GM12878 (cell line): ENCODE results near the gene SPSB2. TPM values are rescaled to one million over a fixed set of nuclear protein-coding genes. Genes with fewer than 3 reads are reported as not detected.
A peak's percentile ranks its signal among the peaks of the same experiment; 100 is the strongest.

ENCODE experiments used
- BCL3 ChIP-seq: IDR thresholded peaks from 2 replicates; pipeline ENCODE4 v1.6.1; 2011; ENCODE audit warnings: borderline replicate concordance, low read depth, mild to moderate bottlenecking, moderate library complexity, low read length; ENCODE audit not compliant: insufficient read depth, poor library complexity, severe bottlenecking
- E4F1 ChIP-seq: fragments of 450-650 bp; IDR thresholded peaks from 2 replicates; pipeline ENCODE4 v1.6.1; 2018; ENCODE audit warnings: borderline replicate concordance, mild to moderate bottlenecking; ENCODE audit not compliant: partially characterized antibody
- EP300 ChIP-seq, 2 experiments: fragments of 150-350 bp in 1 of 2; IDR thresholded peaks; 2 replicates each; pipeline ENCODE4 v1.6.1; 2011 to 2012; ENCODE audit warnings: low read depth in 2 of 2, low read length in 2 of 2, borderline replicate concordance in 1 of 2, improper control_type of control experiment in 1 of 2, inconsistent platforms in 1 of 2; ENCODE audit not compliant: control insufficient read depth in 1 of 2
- FOS ChIP-seq: IDR thresholded peaks from 3 replicates; pipeline ENCODE4 v1.6.1; 2011; ENCODE audit warnings: borderline replicate concordance; ENCODE audit not compliant: insufficient read length; ENCODE audit errors: extremely low read depth
- JUND ChIP-seq: IDR thresholded peaks from 2 replicates; pipeline ENCODE4 v1.6.1; 2012; ENCODE audit warnings: low read depth, mild to moderate bottlenecking, low read length, improper control_type of control experiment, moderate library complexity
- MAX ChIP-seq: IDR thresholded peaks from 2 replicates; pipeline ENCODE4 v1.6.1; 2012; ENCODE audit warnings: low read depth, low read length, improper control_type of control experiment
- MXI1 ChIP-seq: fragments of 150-350 bp; IDR thresholded peaks from 2 replicates; pipeline ENCODE4 v1.6.1; 2011; ENCODE audit warnings: low read depth, mild to moderate bottlenecking, inconsistent platforms, low read length, improper control_type of control experiment
- NFXL1 ChIP-seq: fragments of 450-650 bp; IDR thresholded peaks from 2 replicates; pipeline ENCODE4 v1.6.1; 2017; ENCODE audit warnings: antibody characterized with exemption, mild to moderate bottlenecking, borderline replicate concordance
- POLR2AphosphoS5 ChIP-seq: IDR thresholded peaks from 2 replicates; pipeline ENCODE4 v1.6.1; 2011; ENCODE audit warnings: mild to moderate bottlenecking, low read length, inconsistent platforms
- SMAD5 ChIP-seq: IDR thresholded peaks from 2 replicates; pipeline ENCODE4 v1.6.1; 2016; ENCODE audit warnings: antibody characterized with exemption, low read depth
- SUZ12 ChIP-seq: fragments of 200-600 bp; sonication (generic); IDR thresholded peaks from one replicate; pipeline ENCODE4 v1.6.1; 2018; ENCODE audit warnings: antibody characterized with exemption, mild to moderate bottlenecking; ENCODE audit not compliant: unreplicated experiment
- TARDBP ChIP-seq: IDR thresholded peaks from 2 replicates; pipeline ENCODE4 v1.6.1; 2016; ENCODE audit warnings: borderline replicate concordance
- ZNF687 ChIP-seq: fragments of 450-650 bp; IDR thresholded peaks from 2 replicates; pipeline ENCODE4 v1.6.1; 2017; ENCODE audit warnings: mild to moderate bottlenecking, moderate library complexity
- polyA plus RNA-seq, 11 experiments: library from polyadenylated mRNA; depleted of rRNA in 4 of 11; unstranded in 6 of 11; stranded (reverse) in 5 of 11; fragments of >200 nt; fragmentation: Nextera tagmentation in 4 of 11; fragmentation: Illumina TruSeq in 1 of 11; extraction: Ambion mirVana in 4 of 11; extraction: Trizol in 1 of 11; gene quantifications; 1 replicate in 1 of 11; 2 replicates in 10 of 11; pipeline versions ENCODE4 v1.2.1 to v1.2.3, GENCODE V29; 2011 to 2016; ENCODE audit warnings: inconsistent platforms in 2 of 11, missing spikeins in 2 of 11, low read depth in 1 of 11
- total RNA-seq, 4 experiments: library from RNA; depleted of rRNA in 3 of 4; stranded (reverse); fragments of >200 nt in 3 of 4; fragmentation: Illumina TruSeq in 1 of 4; extraction: Trizol in 1 of 4; gene quantifications; 2 replicates each; pipeline versions ENCODE4 v1.2.1 to v1.2.3, GENCODE V29; 2013 to 2021
- TF ChIP-seq, protein P1 (sequence below): fragments of 450-650 bp; IDR thresholded peaks from 2 replicates; pipeline ENCODE4 v1.6.1; 2018; ENCODE audit warnings: mild to moderate bottlenecking, low read depth, moderate library complexity; ENCODE audit not compliant: partially characterized antibody

Gene SPSB2
- total and polyA plus RNA-seq, 10 of the 15 experiments (the other 5 are each of a cell fraction or from before 2014, with no cell fraction given): 0.08 to 5.6 (median 2.7) TPM

DNA sequence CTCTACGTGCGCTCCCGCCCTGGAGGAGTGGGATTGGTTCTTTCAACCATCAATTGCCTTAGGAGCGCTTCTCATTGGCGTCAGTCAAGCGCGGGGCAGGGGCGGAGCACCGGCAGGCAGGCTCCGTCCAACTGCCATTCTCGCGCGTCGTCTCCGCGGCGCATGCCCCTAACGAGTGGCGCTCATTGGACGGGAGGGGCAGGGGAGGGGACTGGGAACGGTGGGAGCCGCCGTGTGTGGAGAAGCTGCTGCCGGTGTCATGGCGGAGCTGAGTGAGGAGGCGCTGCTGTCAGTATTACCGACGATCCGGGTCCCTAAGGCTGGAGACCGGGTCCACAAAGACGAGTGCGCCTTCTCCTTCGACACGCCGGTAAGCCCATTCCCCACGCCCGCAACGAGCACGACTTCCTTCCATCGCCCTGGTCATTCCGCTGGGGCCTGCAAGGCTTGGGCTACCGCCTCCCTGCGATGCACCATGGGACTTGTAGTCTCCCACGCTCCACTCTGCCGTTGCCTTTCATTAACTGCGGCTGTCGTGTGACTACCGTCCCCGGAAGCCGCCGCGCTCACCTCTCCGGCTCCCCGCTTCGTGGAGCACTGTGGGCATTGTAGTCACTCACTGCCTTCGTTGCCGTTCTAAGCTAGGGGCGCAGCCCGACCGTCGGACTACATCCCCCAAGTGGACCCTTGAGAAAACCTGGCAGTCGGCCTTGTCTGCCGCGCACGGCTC is 21.0 kb downstream of the SPSB2 start, which contains the start of gene USP5 (continued):
- TF ChIP-seq BCL3 (no peak), SMAD5 (peak; percentile 33), MAX (peak; percentile 31), ZNF687 (no peak), E4F1 (peak; percentile 85), SUZ12 (no peak), JUND (no peak), POLR2AphosphoS5 (peak; percentile 70; the same call in 1 of the 2 replicates), MXI1 (peak; percentile 49), TARDBP (peak; percentile 100), FOS (peak; percentile 74), NFXL1 (no peak), EP300 (IDR thresholded peaks at IDR 0.05; ENCODE audit: borderline replicate concordance in 1 of 2, control insufficient read depth in 1 of 2, low read depth in 2 of 2, low read length in 2 of 2) (no peak)
- TF ChIP-seq, protein P1, sequence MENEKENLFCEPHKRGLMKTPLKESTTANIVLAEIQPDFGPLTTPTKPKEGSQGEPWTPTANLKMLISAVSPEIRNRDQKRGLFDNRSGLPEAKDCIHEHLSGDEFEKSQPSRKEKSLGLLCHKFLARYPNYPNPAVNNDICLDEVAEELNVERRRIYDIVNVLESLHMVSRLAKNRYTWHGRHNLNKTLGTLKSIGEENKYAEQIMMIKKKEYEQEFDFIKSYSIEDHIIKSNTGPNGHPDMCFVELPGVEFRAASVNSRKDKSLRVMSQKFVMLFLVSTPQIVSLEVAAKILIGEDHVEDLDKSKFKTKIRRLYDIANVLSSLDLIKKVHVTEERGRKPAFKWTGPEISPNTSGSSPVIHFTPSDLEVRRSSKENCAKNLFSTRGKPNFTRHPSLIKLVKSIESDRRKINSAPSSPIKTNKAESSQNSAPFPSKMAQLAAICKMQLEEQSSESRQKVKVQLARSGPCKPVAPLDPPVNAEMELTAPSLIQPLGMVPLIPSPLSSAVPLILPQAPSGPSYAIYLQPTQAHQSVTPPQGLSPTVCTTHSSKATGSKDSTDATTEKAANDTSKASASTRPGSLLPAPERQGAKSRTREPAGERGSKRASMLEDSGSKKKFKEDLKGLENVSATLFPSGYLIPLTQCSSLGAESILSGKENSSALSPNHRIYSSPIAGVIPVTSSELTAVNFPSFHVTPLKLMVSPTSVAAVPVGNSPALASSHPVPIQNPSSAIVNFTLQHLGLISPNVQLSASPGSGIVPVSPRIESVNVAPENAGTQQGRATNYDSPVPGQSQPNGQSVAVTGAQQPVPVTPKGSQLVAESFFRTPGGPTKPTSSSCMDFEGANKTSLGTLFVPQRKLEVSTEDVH: peak; percentile 82
